ENCODE data around the gene TEX53.

The TEX53 gene

GRCh38 chr9:114612272-114612923 lies 45.2 kb downstream of the TEX53 start:
- peak; percentile 13 for ATAC-seq
- TF ChIP-seq ZNF70 (CRISPR knock-in tag; IDR thresholded peaks at IDR 0.05) (no peak), BACH2 (CRISPR knock-in tag; IDR thresholded peaks at IDR 0.05; ENCODE audit: borderline replicate concordance) (no peak), OSR1 (CRISPR knock-in tag; IDR thresholded peaks at IDR 0.05) (no peak), ZC3H10 (CRISPR knock-in tag; IDR thresholded peaks at IDR 0.05) (no peak), PPARA (CRISPR knock-in tag; IDR thresholded peaks at IDR 0.05; ENCODE audit: borderline replicate concordance) (no peak), ZFP30 (CRISPR knock-in tag; IDR thresholded peaks at IDR 0.05) (no peak), TCF4 (CRISPR knock-in tag; IDR thresholded peaks at IDR 0.05; ENCODE audit: borderline replicate concordance) (no peak), ZFP3 (CRISPR knock-in tag; IDR thresholded peaks at IDR 0.05) (no peak), GLIS3 (CRISPR knock-in tag; IDR thresholded peaks at IDR 0.05) (no peak), RARB (CRISPR knock-in tag; IDR thresholded peaks at IDR 0.05) (no peak)
- TF ChIP-seq, protein P1, sequence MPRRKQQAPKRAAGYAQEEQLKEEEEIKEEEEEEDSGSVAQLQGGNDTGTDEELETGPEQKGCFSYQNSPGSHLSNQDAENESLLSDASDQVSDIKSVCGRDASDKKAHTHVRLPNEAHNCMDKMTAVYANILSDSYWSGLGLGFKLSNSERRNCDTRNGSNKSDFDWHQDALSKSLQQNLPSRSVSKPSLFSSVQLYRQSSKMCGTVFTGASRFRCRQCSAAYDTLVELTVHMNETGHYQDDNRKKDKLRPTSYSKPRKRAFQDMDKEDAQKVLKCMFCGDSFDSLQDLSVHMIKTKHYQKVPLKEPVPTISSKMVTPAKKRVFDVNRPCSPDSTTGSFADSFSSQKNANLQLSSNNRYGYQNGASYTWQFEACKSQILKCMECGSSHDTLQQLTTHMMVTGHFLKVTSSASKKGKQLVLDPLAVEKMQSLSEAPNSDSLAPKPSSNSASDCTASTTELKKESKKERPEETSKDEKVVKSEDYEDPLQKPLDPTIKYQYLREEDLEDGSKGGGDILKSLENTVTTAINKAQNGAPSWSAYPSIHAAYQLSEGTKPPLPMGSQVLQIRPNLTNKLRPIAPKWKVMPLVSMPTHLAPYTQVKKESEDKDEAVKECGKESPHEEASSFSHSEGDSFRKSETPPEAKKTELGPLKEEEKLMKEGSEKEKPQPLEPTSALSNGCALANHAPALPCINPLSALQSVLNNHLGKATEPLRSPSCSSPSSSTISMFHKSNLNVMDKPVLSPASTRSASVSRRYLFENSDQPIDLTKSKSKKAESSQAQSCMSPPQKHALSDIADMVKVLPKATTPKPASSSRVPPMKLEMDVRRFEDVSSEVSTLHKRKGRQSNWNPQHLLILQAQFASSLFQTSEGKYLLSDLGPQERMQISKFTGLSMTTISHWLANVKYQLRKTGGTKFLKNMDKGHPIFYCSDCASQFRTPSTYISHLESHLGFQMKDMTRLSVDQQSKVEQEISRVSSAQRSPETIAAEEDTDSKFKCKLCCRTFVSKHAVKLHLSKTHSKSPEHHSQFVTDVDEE (CRISPR knock-in tag; IDR thresholded peaks at IDR 0.05) = no peak

DNA sequence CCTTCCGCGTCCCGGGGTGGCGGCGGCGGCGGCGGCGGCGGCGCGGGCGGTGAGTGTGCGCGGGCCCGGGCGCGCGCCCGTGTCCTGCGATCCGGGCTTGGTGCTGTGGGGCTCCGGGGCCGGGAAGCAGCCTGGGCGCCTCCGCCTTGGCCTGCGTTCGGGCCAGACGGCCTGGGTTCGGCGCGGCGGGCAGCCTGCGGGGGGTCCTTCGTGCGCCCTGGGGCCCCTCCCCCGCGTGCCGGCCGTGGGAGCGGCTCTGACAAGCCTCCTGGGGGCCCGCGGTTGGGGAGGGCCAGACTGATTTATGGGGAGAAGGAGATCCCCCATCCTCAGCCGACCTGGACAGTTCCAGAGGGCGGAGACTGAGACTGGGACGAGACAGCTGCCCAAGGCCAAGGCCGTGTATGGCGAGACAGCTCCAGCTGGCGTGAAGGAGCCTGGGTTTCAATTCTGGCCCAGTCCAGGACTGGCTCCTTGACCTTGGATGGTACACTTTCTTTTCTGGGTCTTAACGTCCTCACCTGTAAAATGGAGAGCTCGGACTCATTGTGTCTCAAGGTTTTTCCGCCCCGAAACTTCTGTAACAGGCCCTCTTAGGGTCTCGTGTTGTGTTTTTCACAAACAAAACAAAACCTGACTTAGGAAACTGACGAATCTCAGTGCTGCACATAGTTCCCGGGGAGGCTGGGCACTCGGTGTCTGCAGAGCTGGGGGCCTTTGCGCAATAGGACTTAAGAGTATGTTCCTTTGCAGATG lies 45.9 kb downstream of the TEX53 start:
- ATAC-seq = peak; percentile 91
- TF ChIP-seq ISL1 (CRISPR knock-in tag; IDR thresholded peaks at IDR 0.05) = no peak
- TF ChIP-seq ZNF70 (CRISPR knock-in tag; IDR thresholded peaks at IDR 0.05) = 0 out of 2 replicates have a peak, but pooled peaks have one; percentile 3

DNA sequence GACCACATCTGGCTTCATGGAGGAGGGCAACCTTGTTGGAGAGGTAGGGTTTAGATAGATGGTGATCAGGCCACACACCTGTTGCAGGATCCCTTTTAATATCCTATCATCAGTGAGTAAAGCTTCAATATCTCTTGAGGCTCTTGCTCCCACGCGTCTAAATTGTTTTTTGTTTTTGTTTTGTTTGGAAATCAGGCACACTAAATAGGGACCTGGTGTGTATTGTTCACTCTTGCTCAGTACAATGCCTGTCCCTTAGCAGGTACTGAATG lies 49.1 kb downstream of the TEX53 start:
- no peak for TF ChIP-seq ZNF565 (CRISPR knock-in tag; conservative IDR thresholded peaks at IDR 0.05; ENCODE audit: low read depth)
- TF ChIP-seq ESRRG (CRISPR knock-in tag; IDR thresholded peaks at IDR 0.05) = no peak
- TF ChIP-seq, protein P1 (CRISPR knock-in tag; IDR thresholded peaks at IDR 0.05) = no peak
- no peak for TF ChIP-seq ZFP30 (CRISPR knock-in tag; IDR thresholded peaks at IDR 0.05)
- no peak for TF ChIP-seq TCF4 (CRISPR knock-in tag; IDR thresholded peaks at IDR 0.05; ENCODE audit: borderline replicate concordance)
- no peak for TF ChIP-seq CSDC2 (CRISPR knock-in tag; IDR thresholded peaks at IDR 0.05)
- no peak for TF ChIP-seq ISL1 (CRISPR knock-in tag; IDR thresholded peaks at IDR 0.05)
- no peak for TF ChIP-seq PATZ1 (CRISPR knock-in tag; IDR thresholded peaks at IDR 0.05; ENCODE audit: borderline replicate concordance)
- no peak for TF ChIP-seq BACH2 (CRISPR knock-in tag; IDR thresholded peaks at IDR 0.05; ENCODE audit: borderline replicate concordance)
- TF ChIP-seq TOX (CRISPR knock-in tag; IDR thresholded peaks at IDR 0.05; ENCODE audit: borderline replicate concordance) = no peak
- no peak for TF ChIP-seq PPARA (CRISPR knock-in tag; IDR thresholded peaks at IDR 0.05; ENCODE audit: borderline replicate concordance)
- TF ChIP-seq ARNTL (CRISPR knock-in tag; IDR thresholded peaks at IDR 0.05; ENCODE audit: borderline replicate concordance, low read depth) = no peak
- TF ChIP-seq OSR1 (CRISPR knock-in tag; IDR thresholded peaks at IDR 0.05) = no peak
- ATAC-seq = no peak

- ATAC-seq = no peak
- no peak for TF ChIP-seq PATZ1 (CRISPR knock-in tag; IDR thresholded peaks at IDR 0.05; ENCODE audit: borderline replicate concordance)
- TF ChIP-seq OSR1 (CRISPR knock-in tag; IDR thresholded peaks at IDR 0.05) = no peak
- TF ChIP-seq ZNF8 (CRISPR knock-in tag; IDR thresholded peaks at IDR 0.05) = no peak
- TF ChIP-seq ISL1 (CRISPR knock-in tag; IDR thresholded peaks at IDR 0.05) = no peak
- TF ChIP-seq CSDC2 (CRISPR knock-in tag; IDR thresholded peaks at IDR 0.05) = no peak
- TF ChIP-seq CREB5 (CRISPR knock-in tag; IDR thresholded peaks at IDR 0.05; ENCODE audit: low read depth) = no peak
- no peak for TF ChIP-seq RARB (CRISPR knock-in tag; IDR thresholded peaks at IDR 0.05)
- TF ChIP-seq TCF4 (CRISPR knock-in tag; IDR thresholded peaks at IDR 0.05; ENCODE audit: borderline replicate concordance) = no peak
- TF ChIP-seq ZNF565 (CRISPR knock-in tag; conservative IDR thresholded peaks at IDR 0.05; ENCODE audit: low read depth) = no peak
- no peak for TF ChIP-seq BACH2 (CRISPR knock-in tag; IDR thresholded peaks at IDR 0.05; ENCODE audit: borderline replicate concordance)
These were observed 49.7 kb downstream of the TEX53 start for GRCh38 chr9:114607671-114608524.

Measured in SK-N-SH treated with all-trans-retinoic acid at 6 μM for 48 hours (cell line).